ENCODE results near the gene BACE1-AS. TPM values are rescaled to one million over a fixed set of nuclear protein-coding genes. Genes with fewer than 3 reads are reported as not detected.
"Not testable (repeated sequence)": the region's sequence is repeated elsewhere in the genome, so short reads cannot be mapped to it uniquely, and the experiment has no call there.

The BACE1-AS gene
- 1 to 10 TPM; 3.5 to 7.5 TPM for total RNA-seq

DNA sequence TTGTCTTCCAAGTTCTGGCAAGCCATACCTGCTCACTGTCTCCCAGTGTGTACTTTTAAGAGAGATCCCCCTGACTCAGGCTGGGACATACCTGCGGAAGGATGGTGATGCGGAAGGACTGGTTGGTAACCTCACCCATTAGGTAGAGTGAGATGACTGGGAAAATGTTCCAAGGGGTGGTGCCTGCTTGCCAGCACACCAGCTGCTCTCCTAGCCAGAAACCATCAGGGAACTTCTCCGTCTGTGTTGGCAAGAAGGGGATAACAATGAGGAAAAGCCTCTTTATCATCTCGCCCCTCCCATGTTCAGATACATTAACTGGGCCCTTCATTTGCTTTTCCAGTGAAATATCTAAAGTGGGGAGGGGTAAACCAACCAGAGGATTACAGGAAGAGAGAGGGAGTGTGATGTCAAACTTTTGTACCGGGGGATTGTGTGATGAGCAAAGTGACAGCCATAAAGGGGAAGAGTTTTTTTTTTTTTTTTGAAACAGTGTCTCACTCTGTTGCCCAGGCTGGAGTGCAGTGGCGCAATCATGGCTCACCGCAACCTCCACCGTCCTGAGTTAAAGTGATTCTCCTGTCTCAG, at the start of gene BACE1-AS:
Gene BACE1-AS (plus strand): TSS at position 538 of the 588 bp plus-strand sequence.
- no peaks in the 10 kb centered on the region for H3K4me1 Mint-ChIP-seq
- H3K36me3 Mint-ChIP-seq (ENCODE audit: low read depth) = peaks cover 30% of the 10 kb centered on the region
- no peak for ATAC-seq (replicated peaks)
- H3K4me3 Mint-ChIP-seq = no peak within 1 kb of the TSS
- no peaks in the 10 kb centered on the region for H3K27me3 Mint-ChIP-seq
- no peaks in the 10 kb centered on the region for H3K9me3 Mint-ChIP-seq
- no peak within 1 kb of the TSS for H3K27ac Mint-ChIP-seq

DNA sequence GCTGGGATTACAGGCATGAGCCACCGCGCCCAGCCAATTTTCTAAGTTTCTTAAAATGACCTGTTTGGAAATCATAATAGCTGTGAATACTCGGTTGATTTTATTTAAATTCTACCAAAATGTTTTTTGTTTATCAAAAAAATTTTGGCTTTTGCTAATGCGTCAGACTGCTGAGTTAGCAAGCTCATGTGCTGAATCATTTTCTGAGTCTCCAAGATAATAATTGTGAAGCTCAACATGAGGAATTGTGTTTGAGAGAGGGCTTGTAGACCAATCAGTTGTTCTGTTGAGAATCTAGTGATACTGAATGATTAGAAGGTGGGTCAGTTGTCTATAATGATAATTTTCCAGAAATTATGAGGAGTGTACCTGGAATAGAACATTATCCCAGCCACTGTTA, 42.8 kb upstream of the BACE1-AS start:
- no peaks in the 10 kb centered on the region for H3K9me3 Mint-ChIP-seq
- no peak for ATAC-seq (replicated peaks)
- peaks cover 80% of the 10 kb centered on the region for H3K36me3 Mint-ChIP-seq (ENCODE audit: low read depth)
- H3K27me3 Mint-ChIP-seq = no peaks in the 10 kb centered on the region
- H3K4me3 Mint-ChIP-seq = no peak overlapping the region
- H3K27ac Mint-ChIP-seq = no peak overlapping the region
- no peaks in the 10 kb centered on the region for H3K4me1 Mint-ChIP-seq

DNA sequence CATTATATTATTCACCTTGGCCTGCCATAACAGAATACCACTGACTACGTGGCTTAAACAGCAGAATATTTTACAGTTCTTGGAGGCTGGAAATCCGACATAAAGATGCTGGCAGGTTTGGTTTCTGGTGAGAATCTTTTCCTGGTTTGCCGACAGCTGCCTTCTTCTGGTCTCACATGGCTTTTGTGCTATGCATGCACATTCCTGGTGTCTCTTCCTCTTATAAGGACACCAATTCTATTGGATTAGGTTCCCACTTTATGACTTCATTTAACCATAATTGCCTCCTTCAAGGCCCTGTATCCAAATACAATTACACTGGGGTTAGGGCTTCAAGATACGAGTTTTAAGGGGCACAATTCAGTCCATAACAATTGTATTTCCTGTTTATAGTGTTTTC, 41.6 kb upstream of the BACE1-AS start:
- no peaks in the 10 kb centered on the region for H3K9me3 Mint-ChIP-seq
- no peak overlapping the region for H3K4me3 Mint-ChIP-seq
- peaks cover 81% of the 10 kb centered on the region for H3K36me3 Mint-ChIP-seq (ENCODE audit: low read depth)

DNA sequence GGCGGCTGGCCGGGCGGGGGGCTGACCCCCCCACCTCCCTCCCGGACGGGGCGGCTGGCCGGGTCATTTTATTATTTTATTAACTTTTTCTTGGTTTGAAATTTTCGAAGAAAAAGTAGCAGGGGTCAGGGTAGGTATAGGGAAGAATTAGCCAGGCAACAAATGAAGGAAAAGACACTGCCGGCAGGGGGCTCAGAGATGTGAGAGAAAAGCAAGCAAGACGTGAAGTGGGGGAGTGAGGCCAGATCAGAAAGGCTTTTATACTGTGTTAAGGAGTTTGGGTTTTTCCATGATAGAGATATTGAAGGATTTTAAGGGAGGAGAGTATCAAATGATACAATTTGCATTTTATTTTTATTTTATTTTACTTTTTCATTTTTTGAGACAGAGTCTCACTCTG, 39.6 kb upstream of the BACE1-AS start:
- no peak for ATAC-seq (replicated peaks)
- Mint-ChIP-seq H3K27me3 (no peaks in the 10 kb centered on the region), H3K36me3 (ENCODE audit: low read depth) (peaks cover 74% of the 10 kb centered on the region), H3K4me3 (no peak overlapping the region), H3K4me1 (peaks cover 5% of the 10 kb centered on the region), H3K27ac (no peak overlapping the region), H3K9me3 (no peaks in the 10 kb centered on the region)

More for the DNA sequence above, 41.6 kb upstream of the BACE1-AS start:
- Mint-ChIP-seq H3K27me3 (no peaks in the 10 kb centered on the region), H3K27ac (peak overlapping the region; percentile 10), H3K4me1 (no peaks in the 10 kb centered on the region)
- ATAC-seq (replicated peaks) = no peak

DNA sequence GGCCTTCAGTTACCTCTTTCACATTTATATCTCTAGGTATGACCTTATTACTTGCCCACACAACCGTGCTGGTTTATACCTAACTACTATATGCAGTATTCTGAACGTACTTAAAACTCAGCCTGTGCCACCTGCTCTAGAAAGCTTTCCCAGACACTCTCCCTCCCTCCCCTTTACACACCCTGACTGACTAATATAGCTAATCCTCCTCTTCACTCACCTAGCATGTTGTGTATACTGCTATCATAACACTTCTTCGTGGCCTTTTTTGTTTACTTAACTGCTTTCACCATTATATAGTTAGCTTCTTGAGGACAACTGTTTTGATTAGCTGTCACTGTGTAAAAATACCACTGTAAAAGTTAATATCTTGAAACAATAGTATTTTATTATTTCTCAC, 35.2 kb upstream of the BACE1-AS start:
- H3K36me3 Mint-ChIP-seq (ENCODE audit: low read depth) = peaks cover 49% of the 10 kb centered on the region
- peak overlapping the region; percentile 75 for H3K27ac Mint-ChIP-seq
- H3K4me1 Mint-ChIP-seq = peaks cover 9% of the 10 kb centered on the region
- H3K27me3 Mint-ChIP-seq = no peaks in the 10 kb centered on the region
- H3K9me3 Mint-ChIP-seq = no peaks in the 10 kb centered on the region
- H3K4me3 Mint-ChIP-seq = no peak overlapping the region
- ATAC-seq (replicated peaks) = no peak

DNA sequence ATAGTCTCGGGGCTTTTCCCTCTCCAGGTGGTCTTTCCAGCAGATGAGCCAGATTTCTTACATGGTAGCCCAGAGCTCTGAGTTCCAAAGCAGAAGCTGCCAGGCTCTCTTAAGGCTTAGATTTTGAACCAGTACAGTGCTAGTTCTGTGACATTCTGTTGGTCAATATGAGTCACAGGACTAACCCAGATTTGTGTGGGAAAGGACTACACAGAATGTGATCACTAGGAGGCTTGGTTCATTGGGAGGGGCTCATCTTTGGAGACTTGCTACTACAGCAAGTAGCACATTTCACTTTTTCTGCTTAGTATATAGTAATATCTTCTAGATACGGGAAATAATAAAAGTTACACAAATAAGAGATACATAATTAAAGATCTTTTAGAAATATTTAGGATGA, 34.6 kb upstream of the BACE1-AS start:
- Mint-ChIP-seq H3K4me1 (peaks cover 9% of the 10 kb centered on the region), H3K36me3 (ENCODE audit: low read depth) (peaks cover 50% of the 10 kb centered on the region), H3K27ac (peak overlapping the region; percentile 6), H3K4me3 (no peak overlapping the region), H3K27me3 (no peaks in the 10 kb centered on the region), H3K9me3 (no peaks in the 10 kb centered on the region)
- peak; percentile 51 for ATAC-seq (replicated peaks)

DNA sequence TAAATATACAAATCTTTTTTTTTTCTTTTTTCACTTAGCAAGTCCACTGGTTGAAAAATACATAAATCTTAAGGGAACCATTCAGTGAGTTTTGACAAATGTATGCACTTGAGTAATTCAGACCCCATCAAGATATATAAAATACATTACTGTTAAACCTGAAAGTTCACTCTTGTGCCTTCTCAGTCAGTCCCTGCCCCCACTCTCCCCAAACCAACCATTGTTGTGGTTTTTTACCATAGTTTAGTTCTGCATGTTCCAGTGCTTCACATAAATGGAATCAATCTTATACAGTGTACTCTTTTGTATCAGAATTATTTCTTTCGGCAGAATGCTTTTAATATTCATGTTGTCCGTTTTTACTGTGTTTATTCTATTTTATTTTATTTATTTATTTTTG, 32.6 kb upstream of the BACE1-AS start:
- peaks cover 13% of the 10 kb centered on the region for H3K4me1 Mint-ChIP-seq
- no peaks in the 10 kb centered on the region for H3K27me3 Mint-ChIP-seq
- no peaks in the 10 kb centered on the region for H3K9me3 Mint-ChIP-seq
- H3K36me3 Mint-ChIP-seq (ENCODE audit: low read depth) = peaks cover 44% of the 10 kb centered on the region
- H3K27ac Mint-ChIP-seq = no peak overlapping the region
- no peak for ATAC-seq (replicated peaks)
- H3K4me3 Mint-ChIP-seq = no peak overlapping the region

DNA sequence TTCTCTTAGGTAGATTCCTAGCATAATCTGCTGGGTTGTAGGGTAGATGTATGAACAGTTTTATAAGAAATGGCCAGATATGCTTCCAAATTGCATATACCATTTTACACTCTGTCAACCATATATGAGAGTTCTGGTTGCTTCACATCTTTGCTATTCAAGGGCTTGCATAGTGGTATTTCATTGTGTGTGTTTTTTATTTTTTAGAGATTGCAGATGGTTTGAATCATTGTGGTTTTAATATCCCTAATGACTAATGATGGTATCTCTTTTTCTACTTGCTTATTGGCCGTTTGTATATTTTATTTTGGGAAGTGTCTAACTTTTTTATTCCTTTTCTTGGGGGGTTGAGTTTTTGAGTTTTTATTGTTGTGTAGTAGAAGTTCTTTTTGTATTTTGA, 31.7 kb upstream of the BACE1-AS start:
- H3K4me1 Mint-ChIP-seq = peaks cover 13% of the 10 kb centered on the region
- H3K9me3 Mint-ChIP-seq = no peaks in the 10 kb centered on the region
- no peak for ATAC-seq (replicated peaks)
- H3K36me3 Mint-ChIP-seq (ENCODE audit: low read depth) = peaks cover 36% of the 10 kb centered on the region
- H3K4me3 Mint-ChIP-seq = no peak overlapping the region
- H3K27ac Mint-ChIP-seq = no peak overlapping the region
- H3K27me3 Mint-ChIP-seq = no peaks in the 10 kb centered on the region

DNA sequence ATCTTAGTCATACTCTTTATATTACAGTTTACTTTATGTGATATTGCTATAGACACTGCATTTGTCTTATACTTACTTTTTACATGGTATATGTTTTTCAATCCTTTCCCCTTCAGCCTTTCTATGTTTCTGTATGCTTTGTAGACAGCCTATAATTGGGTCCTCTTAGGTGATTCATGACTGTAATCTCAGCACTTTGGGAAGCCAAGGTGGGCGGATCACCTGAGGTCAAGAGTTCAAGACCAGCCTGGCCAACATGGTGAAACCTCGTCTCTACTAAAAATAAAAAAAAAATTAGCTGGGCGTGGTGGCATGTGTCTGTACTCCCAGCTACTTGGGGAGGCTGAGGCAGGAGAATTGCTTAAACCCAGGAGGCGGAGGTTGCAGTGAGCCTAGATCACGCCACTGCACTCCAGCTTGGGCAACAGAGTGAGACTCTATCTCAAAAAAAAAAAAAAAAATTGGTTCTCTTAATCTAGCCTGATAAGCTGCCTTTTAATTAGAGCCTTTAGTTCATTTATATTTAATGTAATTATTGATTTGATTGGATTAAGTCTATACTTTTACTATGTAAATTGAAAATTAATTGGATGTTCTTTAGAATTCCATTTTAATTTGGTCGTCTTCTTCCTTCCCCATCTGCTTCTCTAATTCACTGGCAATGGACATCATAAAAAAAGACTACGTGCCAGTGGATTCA, 26.4 kb upstream of the BACE1-AS start:
- not testable (repeated sequence) for ATAC-seq (replicated peaks); H3K27ac Mint-ChIP-seq; H3K27me3 Mint-ChIP-seq; H3K4me1 Mint-ChIP-seq; H3K4me3 Mint-ChIP-seq; H3K9me3 Mint-ChIP-seq
- H3K36me3 Mint-ChIP-seq (ENCODE audit: low read depth) = peaks cover 45% of the 10 kb centered on the region

DNA sequence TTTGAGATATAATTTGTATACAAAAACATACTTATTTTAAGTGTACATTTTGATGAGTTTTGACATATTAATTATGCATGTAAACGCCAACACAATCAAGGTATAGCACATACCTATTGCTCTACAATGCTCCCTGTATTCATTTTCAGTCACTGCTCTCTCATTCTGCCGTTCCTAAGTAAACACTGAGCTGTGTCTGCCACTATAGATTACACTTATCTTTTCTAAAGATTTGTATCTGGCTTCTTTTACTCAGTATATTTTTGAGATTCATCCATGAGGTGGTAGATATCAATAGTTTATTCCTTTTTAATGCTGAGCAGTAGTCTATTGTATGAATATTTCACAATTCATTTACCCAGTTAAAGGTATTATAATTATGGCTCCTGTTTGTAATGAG, 25.4 kb upstream of the BACE1-AS start:
- no peak for ATAC-seq (replicated peaks)
- peaks cover 40% of the 10 kb centered on the region for H3K36me3 Mint-ChIP-seq (ENCODE audit: low read depth)
- H3K4me1 Mint-ChIP-seq = peaks cover 4% of the 10 kb centered on the region
- no peaks in the 10 kb centered on the region for H3K27me3 Mint-ChIP-seq
- no peak overlapping the region for H3K27ac Mint-ChIP-seq
- no peak overlapping the region for H3K4me3 Mint-ChIP-seq
- no peaks in the 10 kb centered on the region for H3K9me3 Mint-ChIP-seq

DNA sequence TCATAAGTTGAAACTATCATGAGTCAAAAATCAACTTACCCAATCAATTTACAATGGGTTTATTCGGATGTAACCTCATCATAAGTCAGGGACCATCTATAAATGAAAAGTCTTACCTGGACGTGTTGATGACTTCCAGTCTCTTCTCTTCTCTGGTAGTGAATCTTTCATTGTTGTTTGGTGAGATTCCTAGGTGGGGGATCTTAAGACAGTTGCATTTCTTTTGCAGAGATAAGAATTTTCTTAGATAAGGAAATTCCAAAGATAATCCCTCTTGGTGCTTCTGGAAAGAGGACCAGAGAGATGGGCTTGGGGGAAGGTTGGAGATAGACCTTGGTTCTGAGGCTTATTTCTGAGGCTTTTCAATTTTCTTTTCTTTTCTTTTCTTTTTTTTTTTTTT, 21.3 kb upstream of the BACE1-AS start:
- Mint-ChIP-seq H3K27ac (no peak overlapping the region), H3K9me3 (no peaks in the 10 kb centered on the region), H3K4me1 (peaks cover 9% of the 10 kb centered on the region), H3K4me3 (no peak overlapping the region), H3K27me3 (no peaks in the 10 kb centered on the region), H3K36me3 (ENCODE audit: low read depth) (peaks cover 32% of the 10 kb centered on the region)
- ATAC-seq (replicated peaks) = no peak

DNA sequence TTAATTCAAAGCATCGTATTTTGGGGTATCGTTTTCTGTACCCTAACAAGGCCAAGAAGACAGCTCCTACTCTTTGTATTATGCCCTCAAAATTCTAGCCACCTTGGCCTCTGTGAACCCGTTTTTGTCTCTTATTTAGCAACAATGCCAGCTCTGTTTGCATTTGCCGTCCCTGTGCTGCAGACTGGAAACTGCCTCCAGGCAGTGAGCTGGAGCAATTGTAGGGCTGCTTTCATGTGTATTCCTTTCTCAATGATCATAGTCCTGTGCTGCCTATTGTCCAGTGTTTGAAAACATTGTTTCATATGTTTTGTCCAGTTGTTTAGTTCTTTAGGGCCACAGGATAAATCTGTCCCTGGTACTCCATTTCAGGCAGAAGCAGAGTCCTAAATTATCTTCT, 19.9 kb upstream of the BACE1-AS start:
- peaks cover 18% of the 10 kb centered on the region for H3K4me1 Mint-ChIP-seq
- H3K36me3 Mint-ChIP-seq (ENCODE audit: low read depth) = peaks cover 26% of the 10 kb centered on the region
- no peaks in the 10 kb centered on the region for H3K9me3 Mint-ChIP-seq
- ATAC-seq (replicated peaks) = no peak
- H3K27ac Mint-ChIP-seq = no peak overlapping the region
- H3K27me3 Mint-ChIP-seq = no peaks in the 10 kb centered on the region
- H3K4me3 Mint-ChIP-seq = no peak overlapping the region

DNA sequence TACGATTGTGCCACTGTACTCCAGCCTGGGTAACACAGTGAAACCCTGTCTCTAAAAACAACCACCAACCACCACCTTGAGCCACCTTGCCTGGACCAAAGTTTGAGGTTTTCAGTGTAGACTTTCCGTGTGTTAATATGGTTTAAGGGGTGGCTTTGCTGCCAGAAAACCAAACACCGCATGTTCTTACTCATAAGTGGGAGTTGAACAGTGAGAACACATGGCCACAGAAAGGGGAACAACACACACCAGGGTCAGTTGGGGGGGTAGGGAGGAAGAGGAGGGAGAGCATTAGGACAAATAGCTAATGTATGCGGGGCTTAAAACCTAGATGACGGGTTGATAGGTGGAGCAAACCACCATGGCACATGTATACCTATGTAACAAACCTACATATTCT, 19.0 kb upstream of the BACE1-AS start:
- H3K27me3 Mint-ChIP-seq; H3K9me3 Mint-ChIP-seq; H3K4me3 Mint-ChIP-seq; H3K27ac Mint-ChIP-seq; ATAC-seq (replicated peaks): not testable (repeated sequence)
- Mint-ChIP-seq H3K4me1 (peaks cover 18% of the 10 kb centered on the region), H3K36me3 (ENCODE audit: low read depth) (peaks cover 16% of the 10 kb centered on the region)

DNA sequence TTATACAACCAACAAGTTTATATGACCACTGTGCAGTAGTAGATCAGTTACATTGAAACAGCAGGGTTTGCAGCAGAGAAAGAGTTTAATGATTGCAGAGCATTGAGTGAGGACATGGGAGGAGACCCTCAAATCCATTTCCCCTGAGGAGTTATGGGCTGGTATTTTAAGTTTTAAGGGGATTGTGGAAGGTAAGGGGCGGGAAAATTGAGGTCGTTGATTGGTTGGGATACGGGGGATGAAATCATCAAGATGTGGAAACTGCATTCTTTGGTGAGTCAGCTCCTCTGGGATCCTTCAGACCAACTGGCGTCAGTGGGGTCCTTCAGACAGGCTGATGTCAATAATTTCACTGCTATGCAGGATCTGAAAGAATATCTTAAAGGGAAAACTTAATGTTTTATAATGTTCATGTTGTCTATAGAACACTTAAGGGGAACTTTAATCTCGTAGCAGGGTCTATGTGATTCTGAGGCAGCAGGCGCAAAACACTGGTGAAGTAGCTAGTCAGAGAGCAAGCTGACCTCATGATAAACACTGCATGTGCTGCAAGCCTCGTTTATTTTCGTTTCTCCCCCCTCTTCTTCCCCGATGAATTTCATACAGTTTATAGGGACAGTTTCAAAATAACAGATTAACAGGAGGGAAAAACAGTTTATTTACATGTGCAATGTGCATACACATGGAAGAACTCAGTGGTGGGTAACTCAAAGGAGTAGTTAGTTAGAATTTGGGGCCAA, 17.4 kb upstream of the BACE1-AS start:
- no peak for ATAC-seq (replicated peaks)
- no peaks in the 10 kb centered on the region for H3K27me3 Mint-ChIP-seq
- no peak overlapping the region for H3K4me3 Mint-ChIP-seq
- H3K27ac Mint-ChIP-seq = peak overlapping the region; percentile 37
- peaks cover 7% of the 10 kb centered on the region for H3K36me3 Mint-ChIP-seq (ENCODE audit: low read depth)
- no peaks in the 10 kb centered on the region for H3K9me3 Mint-ChIP-seq
- H3K4me1 Mint-ChIP-seq = peaks cover 18% of the 10 kb centered on the region

DNA sequence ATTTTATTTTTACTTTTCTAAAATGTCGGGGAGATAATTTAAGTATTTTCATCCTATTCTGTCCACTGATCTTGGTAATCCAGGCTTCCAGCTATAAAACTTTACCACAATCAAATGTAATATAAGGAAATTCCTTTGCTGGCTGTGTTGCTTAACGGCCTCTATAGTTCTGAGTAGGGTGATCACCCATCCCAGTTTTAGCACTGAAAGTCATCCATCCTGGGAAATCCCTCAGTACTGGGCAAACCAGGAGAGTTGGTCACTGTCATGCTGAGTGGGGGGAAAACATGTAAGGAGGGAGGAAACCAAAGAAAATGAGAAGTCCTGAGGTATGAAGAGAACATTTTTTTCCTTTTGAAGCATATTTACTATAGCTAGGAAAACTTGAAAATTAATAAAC, 12.8 kb upstream of the BACE1-AS start:
- Mint-ChIP-seq H3K27me3 (no peaks in the 10 kb centered on the region), H3K4me1 (peaks cover 43% of the 10 kb centered on the region), H3K9me3 (no peaks in the 10 kb centered on the region), H3K4me3 (no peak overlapping the region), H3K27ac (peak overlapping the region; percentile 16), H3K36me3 (ENCODE audit: low read depth) (peaks cover 30% of the 10 kb centered on the region)
- no peak for ATAC-seq (replicated peaks)

All from activated T-helper 17 cell treated with anti-CD3 and anti-CD28 coated beads, Interleukin-2, amount 50 U/mL, for 72 hours (primary cell).